Endothelial cell of umbilical vein (primary cell): Measurements from ENCODE around the gene DGKK. TPM values are rescaled to one million over a fixed set of nuclear protein-coding genes. Genes with fewer than 3 reads are reported as not detected.

ENCODE experiments used
- BruUV-seq: library from RNA; stranded (reverse); fragments of 400-500 nt; replicated peaks from 2 replicates; lab custom pipeline; 2021; lab: Mats Ljungman, UMichigan
- CTCF ChIA-PET: fragments of 300-600, 350-600 bp; sonication (Branson Sonifier 250); formaldehyde crosslinking; loops from one replicate; lab custom pipeline; 2021; ENCODE audit warnings: antibody characterized with exemption, inconsistent platforms; lab: Charles Lee
- POLR2A ChIA-PET: fragments of 300-600, 350-600 bp; sonication (Branson Sonifier 250); formaldehyde crosslinking; loops from one replicate; lab custom pipeline; 2021; ENCODE audit warnings: antibody characterized with exemption, inconsistent platforms; lab: Charles Lee
- DNase-seq: peaks from one replicate; pipeline ENCODE4 v3.0.0-alpha.2; 2011; ENCODE audit warnings: low read depth, low spot score
- FAIRE-seq: peaks from 2 replicates; lab custom pipeline; 2011; peaks lifted over from hg19 to GRCh38; lab: Jason Lieb, UNC
- H2AFZ ChIP-seq: 2 replicates; pipeline ENCODE4 v1.6.0; 2012; ENCODE audit warnings: low read depth, low read length, control low read depth, inconsistent platforms
- H3K27ac ChIP-seq: 2 replicates; pipeline ENCODE4 v1.5.1; 2011; ENCODE audit warnings: low read depth, mild to moderate bottlenecking, control low read depth, low read length, moderate library complexity; ENCODE audit not compliant: insufficient read depth
- H3K27me3 ChIP-seq, 2 experiments: 2 replicates each; pipeline versions ENCODE4 v1.6.0 to v1.6.1; 2011; ENCODE audit warnings: low read length in 2 of 2, mixed read lengths in 1 of 2; ENCODE audit not compliant: control insufficient read depth in 2 of 2, insufficient read depth in 2 of 2
- H3K36me3 ChIP-seq, 2 experiments: 2 replicates in 1 of 2; 3 replicates in 1 of 2; pipeline ENCODE4 v1.5.1; 2011; ENCODE audit warnings: low read length in 2 of 2, mild to moderate bottlenecking in 1 of 2, moderate library complexity in 1 of 2; ENCODE audit not compliant: control insufficient read depth in 2 of 2, insufficient read depth in 2 of 2; ENCODE audit errors: extremely low read depth in 1 of 2
- H3K4me1 ChIP-seq: 3 replicates; pipeline ENCODE4 v1.5.1; 2011; ENCODE audit warnings: mild to moderate bottlenecking, low read length; ENCODE audit not compliant: control insufficient read depth, insufficient read depth; ENCODE audit errors: extremely low read depth
- H3K4me2 ChIP-seq: 2 replicates; pipeline ENCODE4 v1.6.1; 2011; ENCODE audit warnings: low read length, control low read depth, mixed read lengths; ENCODE audit not compliant: insufficient read depth
- H3K4me3 ChIP-seq, 3 experiments: fragments of 200-600 bp in 1 of 3; sonication (generic), shearing (Covaris generic) in 1 of 3; replicated peaks in 1 of 3; 2 replicates each; pipeline ENCODE4 v1.5.1; 2011 to 2016; ENCODE audit warnings: control low read depth in 3 of 3, low read length in 3 of 3, mild to moderate bottlenecking in 2 of 3, inconsistent platforms in 1 of 3, low read depth in 1 of 3, moderate library complexity in 1 of 3; ENCODE audit not compliant: insufficient read depth in 1 of 3
- H3K79me2 ChIP-seq: 2 replicates; pipeline ENCODE4 v1.6.0; 2012; ENCODE audit warnings: low read length, inconsistent platforms; ENCODE audit not compliant: control insufficient read depth, insufficient read depth
- H3K9ac ChIP-seq: replicated peaks from 2 replicates; pipeline ENCODE3; 2011; ENCODE audit warnings: low read length, control low read depth; ENCODE audit not compliant: insufficient read depth; ENCODE audit errors: extremely low read depth
- H3K9me1 ChIP-seq: replicated peaks from 3 replicates; pipeline ENCODE4 v1.6.0; 2011; ENCODE audit warnings: mild to moderate bottlenecking, low read length; ENCODE audit not compliant: control insufficient read depth, insufficient read depth; ENCODE audit errors: extremely low read depth
- H3K9me3 ChIP-seq: replicated peaks from 2 replicates; pipeline ENCODE4 v1.5.1; 2012; ENCODE audit warnings: low read length, inconsistent platforms; ENCODE audit not compliant: control insufficient read depth, insufficient read depth
- H4K20me1 ChIP-seq: replicated peaks from 2 replicates; pipeline ENCODE3; 2011; ENCODE audit warnings: mild to moderate bottlenecking, low read length; ENCODE audit not compliant: control insufficient read depth, insufficient read depth; ENCODE audit errors: extremely low read depth
- CTCF ChIP-seq, 2 donors: IDR thresholded peaks; 1 replicate in 1 of 2; 2 replicates in 1 of 2; pipeline ENCODE4 v1.5.1; 2011; ENCODE audit warnings: low read length in 2 of 2, mild to moderate bottlenecking in 2 of 2, moderate library complexity in 2 of 2, control low read depth in 1 of 2, inconsistent platforms in 1 of 2, low read depth in 1 of 2; ENCODE audit not compliant: insufficient read depth in 1 of 2; ENCODE audit errors: extremely low read depth in 1 of 2
- GATA2 ChIP-seq: IDR thresholded peaks from 2 replicates; pipeline ENCODE4 v1.7.0; 2011; ENCODE audit warnings: low read depth, mild to moderate bottlenecking, moderate library complexity, mixed read lengths, low read length; ENCODE audit not compliant: insufficient read length, insufficient read depth
- JUN ChIP-seq: IDR thresholded peaks from 2 replicates; pipeline ENCODE4 v1.6.1; 2011; ENCODE audit warnings: borderline replicate concordance, low read depth; ENCODE audit not compliant: insufficient read length, insufficient read depth
- MAX ChIP-seq: IDR thresholded peaks from 2 replicates; pipeline ENCODE4 v1.6.1; 2011; ENCODE audit not compliant: insufficient read depth, insufficient read length
- dilution Hi-C: fragments of 300-500 bp; cut with MboI; formaldehyde crosslinking; loops from one replicate; pipeline ENCODE4 v1.15.0; 2019; ENCODE audit warnings: low sequenced_read_pairs; ENCODE audit not compliant: extremely low pct_ligation_motif_present
- intact Hi-C: fragments of 100-400 bp; cut with micrococcal nuclease; formaldehyde crosslinking; loops from one replicate; pipeline ENCODE4 v1.10.0; 2022
- polyA plus RNA-seq, 4 experiments: library from polyadenylated mRNA; depleted of rRNA in 3 of 4; stranded (reverse) in 3 of 4; unstranded in 1 of 4; fragments of >200 nt; gene quantifications; 2 replicates each; pipeline versions ENCODE4 v1.2.1 to v1.2.3, GENCODE V29; 2011 to 2012; ENCODE audit warnings: missing spikeins in 1 of 4
- total RNA-seq: library from RNA; stranded (reverse); gene quantifications from 2 replicates; pipeline ENCODE4 v1.2.3, GENCODE V29; 2021

Gene DGKK
- total and polyA plus RNA-seq, 2 donors (not counting 3 experiments of a cell fraction or from before 2014, with no cell fraction given): not detected

- H3K9me1 ChIP-seq: no peaks in the 10 kb centered on the region
- dilution Hi-C loops: no loop called here
Observed at GRCh38 chrX:50459615-50460014, 11.0 kb downstream of the DGKK start.

More at GRCh38 chrX:50459615-50460014, 11.0 kb downstream of the DGKK start:
- no peak for FAIRE-seq
- no peaks in the 10 kb centered on the region for H3K4me1 ChIP-seq
- H3K36me3 ChIP-seq: no peaks in the 10 kb centered on the region
- no peak for DNase-seq
- intact Hi-C loops: no loop called here
- no peak overlapping the region for H2AFZ ChIP-seq
- TF ChIP-seq GATA2: no peak
- no peak for TF ChIP-seq JUN
- no peak for TF ChIP-seq MAX
- TF ChIP-seq CTCF (IDR thresholded peaks at IDR 0.05; ENCODE audit: extremely low read depth in 1 of 2, insufficient read depth in 1 of 2, low read depth in 1 of 2, low read length in 2 of 2): no peak
- H3K9ac ChIP-seq: no peak overlapping the region
- H3K27ac ChIP-seq: no peak overlapping the region
- H3K4me2 ChIP-seq: no peak overlapping the region
- ChIA-PET CTCF (no interaction called here), POLR2A (no interaction called here)
- H3K27me3 ChIP-seq: no peaks in the 10 kb centered on the region
- H4K20me1 ChIP-seq: no peaks in the 10 kb centered on the region
- no peak overlapping the region for H3K4me3 ChIP-seq
- H3K79me2 ChIP-seq: no peaks in the 10 kb centered on the region
- H3K9me3 ChIP-seq: no peaks in the 10 kb centered on the region
- no TSS peak for BruUV-seq
